Testis (tissue), 2 donors: ENCODE results near the gene CYP3A7.

Experiments used
- CTCF ChIP-seq, 3 experiments: fragments of 450-650 bp in 2 of 3; fragments of 200-600 bp in 1 of 3; sonication (generic) in 1 of 3; IDR thresholded peaks; one replicate each; pipeline ENCODE4 v1.5.1; 2016 to 2019; ENCODE audit warnings: antibody characterized with exemption in 3 of 3, mild to moderate bottlenecking in 2 of 3, moderate library complexity in 1 of 3
- POLR2A ChIP-seq: fragments of 450-650 bp; IDR thresholded peaks from one replicate; pipeline ENCODE4 v1.6.1; 2017; ENCODE audit warnings: antibody characterized with exemption, mild to moderate bottlenecking, moderate library complexity

GRCh38 chr7:99734987-99735386, at the start of gene CYP3A7:
- TF ChIP-seq CTCF (IDR thresholded peaks at IDR 0.05) = no peak
- TF ChIP-seq POLR2A = no peak
